Activated CD4-positive, alpha-beta T cell treated with anti-CD3 and anti-CD28 coated beads for 36 hours (primary cell): ENCODE results near the gene CLIC5. TPM values are rescaled to one million over a fixed set of nuclear protein-coding genes. Genes with fewer than 3 reads are reported as not detected.
A peak's percentile ranks its signal among the peaks of the same experiment; 100 is the strongest.

Experiments used
- ATAC-seq: fragments of 200-7000 bp; cut with Tn5 transposase; one replicate; pipeline ENCODE4 v1.10.0; 2021; ENCODE audit warnings: mild to moderate bottlenecking, moderate library complexity
- CTCF ChIA-PET: fragments of 350-600 bp; sonication (Branson Sonifier 250); formaldehyde crosslinking; loops from one replicate; lab custom pipeline; 2021; ENCODE audit warnings: antibody characterized with exemption; lab: Charles Lee
- POLR2A ChIA-PET: fragments of 350-600 bp; sonication (Branson Sonifier 250); formaldehyde crosslinking; loops from one replicate; lab custom pipeline; 2021; ENCODE audit warnings: antibody characterized with exemption, inconsistent platforms; lab: Charles Lee
- DNase-seq: peaks from one replicate; pipeline ENCODE4 v3.0.0-alpha.2; 2020
- H3K27ac Mint-ChIP-seq: one replicate; pipeline ENCODE4 v1.8.0; 2021; ENCODE audit warnings: mixed read lengths
- H3K27me3 Mint-ChIP-seq: one replicate; pipeline ENCODE4 v1.8.0; 2021; ENCODE audit warnings: mixed read lengths
- H3K36me3 Mint-ChIP-seq: one replicate; pipeline ENCODE4 v1.8.0; 2021; ENCODE audit warnings: low read depth, mixed read lengths
- H3K4me1 Mint-ChIP-seq: one replicate; pipeline ENCODE4 v1.8.0; 2021; ENCODE audit warnings: mixed read lengths
- H3K4me3 Mint-ChIP-seq: one replicate; pipeline ENCODE4 v1.8.0; 2021; ENCODE audit warnings: mild to moderate bottlenecking, moderate library complexity, mixed read lengths
- H3K9me3 Mint-ChIP-seq: one replicate; pipeline ENCODE4 v1.8.0; 2021; ENCODE audit warnings: low read depth, mixed read lengths
- intact Hi-C, 2 experiments: fragments of 100-400 bp; cut with DNase I in 1 of 2; cut with micrococcal nuclease in 1 of 2; formaldehyde crosslinking; loops; one replicate each; pipeline versions ENCODE4 v1.14.2 to v1.15.1; 2022 to 2024; cut with DNase I, micrococcal nuclease
- total RNA-seq, 2 experiments: library from RNA; stranded (reverse); gene quantifications; one replicate each; pipeline ENCODE4 v1.2.3, GENCODE V29; 2021

Gene CLIC5
- 1 to 10 TPM; 2.2 to 3.7 TPM for total RNA-seq

- ATAC-seq (no peak), DNase-seq (peak; percentile 53)
- intact Hi-C loops, result loop anchor here in 1 of 2 experiments (10.0 kb wide), 2 partner anchors 311 to 1081 kb away; no protein-coding TSS in a partner anchor
- Mint-ChIP-seq H3K9me3 (no peaks in the 10 kb centered on the region), H3K4me3 (peak within 1 kb of the TSS; percentile 65), H3K4me1 (peaks cover 50% of the 10 kb centered on the region), H3K27me3 (peaks cover 14% of the 10 kb centered on the region), H3K27ac (peak within 1 kb of the TSS; percentile 72), H3K36me3 (no peaks in the 10 kb centered on the region)
- CTCF ChIA-PET, result interaction anchor here (0.6 to 1.1 kb wide), 2 partner anchors 11 to 643 kb away, joined by 3 read pairs; no protein-coding TSS in a partner anchor
- POLR2A ChIA-PET, result no interaction called here
Observed at GRCh38 chr6:46015119-46015968, at the start of gene CLIC5. Gene CLIC5, minus strand, starts transcription at chr6:46015860. Its CDS starts 318 bp downstream, at chr6:46015542.

DNA sequence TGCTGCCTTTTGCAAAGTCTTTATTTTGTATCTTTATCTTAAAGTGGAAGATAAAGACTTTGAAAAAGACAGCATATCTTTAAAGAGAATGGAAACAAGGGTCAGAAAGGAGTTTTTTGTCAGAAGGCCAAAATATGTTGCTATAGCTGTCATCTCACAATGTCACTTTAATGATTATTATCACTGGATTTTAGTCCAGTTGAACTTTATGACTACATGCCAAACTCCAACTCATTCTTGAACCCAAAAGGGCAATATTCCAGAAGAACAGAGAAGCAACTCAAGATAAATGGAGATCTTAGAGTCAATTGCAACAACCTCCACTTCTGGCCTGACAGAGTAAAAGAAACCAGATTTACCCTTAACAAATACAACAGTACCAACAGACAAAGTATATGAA, 47.3 kb upstream of the CLIC5 start:
- Mint-ChIP-seq H3K27me3 (peaks cover 16% of the 10 kb centered on the region), H3K36me3 (no peaks in the 10 kb centered on the region), H3K4me1 (no peaks in the 10 kb centered on the region), H3K4me3 (no peak overlapping the region), H3K27ac (no peak overlapping the region), H3K9me3 (no peaks in the 10 kb centered on the region)
- ATAC-seq (no peak), DNase-seq (no peak)
- ChIA-PET POLR2A (no interaction called here), CTCF (interaction anchor here (2.3 kb wide), 1 partner anchor 8 kb away, joined by 8 read pairs; no protein-coding TSS in a partner anchor)
- intact Hi-C loops, result no loop called here

- Mint-ChIP-seq H3K27ac (no peak overlapping the region), H3K4me1 (no peaks in the 10 kb centered on the region), H3K4me3 (no peak overlapping the region), H3K27me3 (peaks cover 19% of the 10 kb centered on the region), H3K36me3 (no peaks in the 10 kb centered on the region), H3K9me3 (no peaks in the 10 kb centered on the region)
- CTCF ChIA-PET, result interaction anchor here (2.3 kb wide), 1 partner anchor 9 kb away, joined by 8 read pairs; no protein-coding TSS in a partner anchor
- intact Hi-C loops, result no loop called here
- POLR2A ChIA-PET, result no interaction called here
- no peak for DNase-seq
- no peak for ATAC-seq
Observed at GRCh38 chr6:46062312-46062711, 46.7 kb upstream of the CLIC5 start.

DNA sequence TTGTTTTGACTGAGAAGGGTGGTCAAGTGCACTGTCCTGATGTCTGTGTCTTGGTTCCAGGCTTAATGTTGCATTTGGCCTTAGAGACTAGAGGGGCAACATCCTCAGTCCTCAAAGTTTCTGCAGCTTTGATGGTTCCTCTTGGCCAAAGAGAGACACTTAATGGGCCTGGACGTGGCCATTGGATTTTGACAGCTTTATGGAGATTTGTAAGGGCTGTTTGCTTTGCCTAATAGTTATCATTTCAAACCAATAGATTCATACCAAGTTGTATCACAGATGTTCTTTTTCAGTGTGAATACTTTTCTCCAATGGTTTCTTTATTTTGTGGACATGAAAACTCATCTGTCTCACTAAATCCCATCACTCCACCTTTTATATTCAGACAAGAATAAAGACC, 45.8 kb upstream of the CLIC5 start:
- Mint-ChIP-seq H3K27ac (no peak overlapping the region), H3K9me3 (no peaks in the 10 kb centered on the region), H3K4me1 (no peaks in the 10 kb centered on the region), H3K36me3 (no peaks in the 10 kb centered on the region), H3K4me3 (no peak overlapping the region), H3K27me3 (peaks cover 21% of the 10 kb centered on the region)
- ATAC-seq (no peak), DNase-seq (no peak)
- POLR2A ChIA-PET, result no interaction called here
- intact Hi-C loops, result no loop called here
- CTCF ChIA-PET, result interaction anchor here (2.3 kb wide), 1 partner anchor 10 kb away, joined by 8 read pairs; no protein-coding TSS in a partner anchor

DNA sequence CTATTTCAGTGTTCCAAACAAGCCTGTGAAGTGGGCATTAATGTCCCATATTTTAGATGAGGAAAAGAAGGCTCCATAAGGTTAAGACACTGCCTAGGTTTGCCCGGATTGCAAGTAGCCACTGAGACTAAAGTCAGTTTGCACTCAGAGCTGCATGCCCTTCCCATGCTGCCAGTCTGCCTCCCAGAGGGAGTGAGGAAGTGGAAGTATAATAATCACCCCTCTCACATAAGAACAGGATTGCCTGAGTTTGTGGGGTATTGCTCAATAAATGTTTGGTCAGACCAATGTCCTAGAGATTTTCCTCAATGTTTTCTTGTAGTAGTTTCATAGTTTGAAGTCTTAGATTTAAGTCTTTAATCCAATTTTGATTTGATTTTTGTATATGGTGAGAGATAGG, 43.9 kb upstream of the CLIC5 start:
- Mint-ChIP-seq H3K9me3 (no peaks in the 10 kb centered on the region), H3K4me1 (no peaks in the 10 kb centered on the region), H3K36me3 (no peaks in the 10 kb centered on the region), H3K27me3 (peaks cover 24% of the 10 kb centered on the region), H3K27ac (no peak overlapping the region), H3K4me3 (no peak overlapping the region)
- intact Hi-C loops, result no loop called here
- ChIA-PET POLR2A (no interaction called here), CTCF (no interaction called here)
- DNase-seq (no peak), ATAC-seq (no peak)

DNA sequence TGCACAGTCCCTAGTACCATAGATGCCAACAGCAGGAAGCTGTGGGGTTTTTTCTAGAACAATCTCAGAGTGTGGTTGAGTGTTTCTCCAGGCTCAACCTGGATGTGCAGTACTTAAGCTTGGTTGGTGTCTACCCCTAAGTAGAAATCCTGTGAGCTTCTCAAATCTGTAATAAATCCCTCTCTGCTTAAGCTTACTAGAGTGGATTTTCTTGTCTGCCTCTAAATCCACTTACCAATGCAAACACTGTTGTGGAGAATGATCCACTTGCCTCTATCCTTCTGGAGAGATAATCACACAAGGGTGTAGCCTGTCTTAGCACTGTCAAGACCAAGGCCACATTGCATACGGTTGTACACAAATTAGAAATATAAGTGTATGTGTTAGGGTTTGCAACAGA, 43.3 kb upstream of the CLIC5 start:
- CTCF ChIA-PET, result no interaction called here
- no peaks in the 10 kb centered on the region for H3K36me3 Mint-ChIP-seq
- no peak overlapping the region for H3K27ac Mint-ChIP-seq
- no peak overlapping the region for H3K4me3 Mint-ChIP-seq
- peaks cover 24% of the 10 kb centered on the region for H3K27me3 Mint-ChIP-seq
- no peak for ATAC-seq
- H3K9me3 Mint-ChIP-seq, result no peaks in the 10 kb centered on the region
- H3K4me1 Mint-ChIP-seq, result no peaks in the 10 kb centered on the region
- no peak for DNase-seq
- intact Hi-C loops, result no loop called here
- POLR2A ChIA-PET, result no interaction called here

DNA sequence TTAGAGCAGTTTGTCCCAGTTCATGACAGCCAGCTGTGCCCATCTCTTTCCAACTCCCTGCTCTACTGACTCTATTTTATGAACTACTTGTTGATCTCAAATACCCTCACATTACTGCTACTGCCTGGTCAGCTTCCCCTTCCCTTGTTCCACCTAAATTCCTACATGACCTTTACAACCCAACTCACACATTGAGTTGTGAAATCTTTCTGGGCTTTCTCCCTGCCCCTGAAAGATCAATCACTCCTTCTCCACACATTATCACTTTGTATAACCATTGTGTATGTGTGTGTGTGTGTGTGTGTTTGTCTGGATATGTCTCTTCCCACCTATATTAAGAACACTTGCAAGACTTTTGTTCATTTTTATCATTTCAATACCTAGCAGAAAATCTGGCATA, 42.1 kb upstream of the CLIC5 start:
- peaks cover 22% of the 10 kb centered on the region for H3K27me3 Mint-ChIP-seq
- H3K36me3 Mint-ChIP-seq, result no peaks in the 10 kb centered on the region
- H3K27ac Mint-ChIP-seq, result no peak overlapping the region
- ATAC-seq, result no peak
- H3K4me3 Mint-ChIP-seq, result no peak overlapping the region
- CTCF ChIA-PET, result no interaction called here
- H3K4me1 Mint-ChIP-seq, result peaks cover 9% of the 10 kb centered on the region
- POLR2A ChIA-PET, result no interaction called here
- no peak for DNase-seq
- intact Hi-C loops, result no loop called here
- no peaks in the 10 kb centered on the region for H3K9me3 Mint-ChIP-seq

DNA sequence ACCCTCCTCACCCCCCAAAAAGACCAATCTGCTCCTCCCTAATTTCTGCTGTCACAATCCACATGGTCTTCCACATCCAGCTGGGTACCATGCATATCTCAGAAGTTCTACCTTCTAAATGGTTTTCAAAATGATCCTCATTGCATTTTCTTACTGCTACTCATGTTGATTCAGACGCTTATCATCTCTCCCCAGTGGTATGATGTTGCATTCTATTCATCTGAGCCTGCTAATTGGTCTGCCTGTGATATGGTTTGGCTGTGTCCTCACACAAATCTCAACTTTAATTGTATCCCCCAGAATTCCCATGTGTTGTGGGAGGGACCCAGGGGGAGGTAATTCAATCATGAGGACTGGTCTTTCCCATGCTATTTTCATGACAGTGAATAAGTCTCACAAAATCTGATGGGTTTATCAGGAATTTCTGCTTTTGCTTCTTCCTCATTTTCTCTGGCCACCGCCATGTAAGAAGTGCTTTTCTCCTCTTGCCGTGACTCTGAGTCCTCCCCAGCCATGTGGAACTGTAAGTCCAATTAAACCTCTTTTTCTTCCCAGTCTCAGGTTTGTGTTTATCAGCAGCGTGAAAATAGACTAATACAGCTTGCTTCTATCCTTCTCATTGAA, 41.4 kb upstream of the CLIC5 start:
- ChIA-PET CTCF (interaction anchor here (0.5 kb wide), 1 partner anchor 1334 kb away, joined by 3 read pairs; no protein-coding TSS in a partner anchor), POLR2A (no interaction called here)
- no peak overlapping the region for H3K27ac Mint-ChIP-seq
- DNase-seq, result no peak
- peaks cover 20% of the 10 kb centered on the region for H3K27me3 Mint-ChIP-seq
- H3K9me3 Mint-ChIP-seq, result no peaks in the 10 kb centered on the region
- H3K36me3 Mint-ChIP-seq, result no peaks in the 10 kb centered on the region
- ATAC-seq, result no peak
- intact Hi-C loops, result no loop called here
- H3K4me3 Mint-ChIP-seq, result no peak overlapping the region
- peaks cover 9% of the 10 kb centered on the region for H3K4me1 Mint-ChIP-seq

- peaks cover 14% of the 10 kb centered on the region for H3K4me1 Mint-ChIP-seq
- H3K9me3 Mint-ChIP-seq, result no peaks in the 10 kb centered on the region
- no peaks in the 10 kb centered on the region for H3K36me3 Mint-ChIP-seq
- ChIA-PET CTCF (interaction anchor here (1.4 kb wide), 1 partner anchor 36 kb away, joined by 3 read pairs; no protein-coding TSS in a partner anchor), POLR2A (no interaction called here)
- no peak overlapping the region for H3K4me3 Mint-ChIP-seq
- peaks cover 20% of the 10 kb centered on the region for H3K27me3 Mint-ChIP-seq
- no peak overlapping the region for H3K27ac Mint-ChIP-seq
- ATAC-seq (no peak), DNase-seq (no peak)
- intact Hi-C loops, result no loop called here
Observed at GRCh38 chr6:46054516-46054915, 38.9 kb upstream of the CLIC5 start.

DNA sequence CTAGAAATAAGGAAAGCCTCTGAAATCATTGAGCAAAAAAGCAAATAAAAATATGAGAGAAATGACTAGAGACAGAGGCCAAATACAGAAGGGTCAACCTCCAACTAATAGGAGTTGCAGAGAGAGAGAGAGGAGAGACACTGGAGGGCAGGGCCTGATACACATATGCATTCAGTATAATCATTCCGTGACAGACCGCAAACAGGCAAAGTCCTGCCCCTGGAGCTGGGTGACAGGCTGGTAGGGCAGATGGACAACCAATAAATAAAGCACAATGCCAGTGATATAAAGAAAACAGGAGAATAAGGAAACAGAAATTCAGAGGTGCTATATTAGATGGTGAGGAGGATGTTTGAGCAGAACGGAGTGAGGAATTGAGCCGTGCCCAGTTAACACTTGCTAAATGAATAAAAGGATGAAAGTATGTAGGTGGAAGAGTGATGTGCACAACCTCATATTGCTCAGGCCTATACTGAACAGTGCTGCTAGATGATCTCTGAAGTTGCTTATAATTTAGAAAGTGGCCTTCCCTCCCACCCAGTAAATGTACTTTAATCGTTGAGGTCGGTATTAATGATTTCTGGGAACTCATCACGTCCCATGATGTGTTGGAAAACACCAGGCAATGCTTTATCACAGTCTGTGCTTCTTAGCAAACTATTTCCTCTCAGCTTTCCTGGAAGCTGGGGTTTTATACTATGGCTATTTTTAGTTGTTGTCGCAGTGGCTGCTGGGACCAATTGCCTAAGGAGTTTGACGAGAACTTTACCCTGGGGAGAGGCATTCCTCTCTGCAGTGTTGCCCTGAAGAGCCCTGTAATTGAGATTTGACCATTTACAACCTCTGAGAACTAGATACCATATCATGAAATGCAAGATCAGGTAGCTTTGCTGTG, 37.6 kb upstream of the CLIC5 start:
- intact Hi-C loops, result no loop called here
- H3K4me1 Mint-ChIP-seq, result peaks cover 14% of the 10 kb centered on the region
- peak overlapping the region; percentile 17 for H3K27ac Mint-ChIP-seq
- H3K9me3 Mint-ChIP-seq, result no peaks in the 10 kb centered on the region
- CTCF ChIA-PET, result interaction anchor here (0.6 to 1.4 kb wide), 2 partner anchors 37 to 116 kb away, joined by 3 read pairs; no protein-coding TSS in a partner anchor
- H3K27me3 Mint-ChIP-seq, result peaks cover 20% of the 10 kb centered on the region
- no peak overlapping the region for H3K4me3 Mint-ChIP-seq
- H3K36me3 Mint-ChIP-seq, result no peaks in the 10 kb centered on the region
- POLR2A ChIA-PET, result no interaction called here
- ATAC-seq (peak; percentile 78), DNase-seq (no peak)

DNA sequence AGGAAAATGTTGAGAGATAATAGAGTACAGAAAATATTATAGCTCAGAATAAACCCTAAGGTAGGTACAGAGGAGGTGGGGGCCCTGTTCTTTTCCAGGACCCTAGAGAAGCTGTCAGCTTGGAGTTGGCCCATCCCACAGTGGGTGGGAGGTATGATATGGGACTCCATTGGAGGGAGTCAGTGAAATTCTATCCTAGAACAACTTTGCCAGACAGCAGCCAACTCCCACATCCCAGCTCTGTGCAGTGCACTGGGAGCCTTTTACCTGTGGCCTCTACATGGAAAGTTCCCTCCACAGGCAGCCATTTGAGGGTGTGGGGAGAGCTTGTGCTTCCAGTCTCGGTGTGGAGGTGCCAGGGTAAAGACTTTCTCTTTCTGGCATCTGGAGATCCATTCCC, 36.8 kb upstream of the CLIC5 start:
- intact Hi-C loops, result no loop called here
- H3K4me1 Mint-ChIP-seq, result peaks cover 14% of the 10 kb centered on the region
- CTCF ChIA-PET, result interaction anchor here (0.6 kb wide), 1 partner anchor 394 kb away, joined by 4 read pairs; no protein-coding TSS in a partner anchor
- no peak overlapping the region for H3K4me3 Mint-ChIP-seq
- H3K9me3 Mint-ChIP-seq, result no peaks in the 10 kb centered on the region
- no peak for ATAC-seq
- no peak for DNase-seq
- H3K27ac Mint-ChIP-seq, result no peak overlapping the region
- no peaks in the 10 kb centered on the region for H3K36me3 Mint-ChIP-seq
- peaks cover 17% of the 10 kb centered on the region for H3K27me3 Mint-ChIP-seq
- POLR2A ChIA-PET, result no interaction called here
